Parathyroid adenoma (tissue), 2 donors: ENCODE measurements around the gene ADPRHL1.
A peak's percentile ranks its signal among the peaks of the same experiment; 100 is the strongest.

ENCODE experiments used
- H2AFZ ChIP-seq: fragments of 300-600 bp; sonication (generic); one replicate; pipeline ENCODE4 v1.7.0; 2017; ENCODE audit warnings: antibody characterized with exemption, mild to moderate bottlenecking
- H3K27ac ChIP-seq: fragments of 300-600 bp; sonication (generic); one replicate; pipeline ENCODE4 v1.7.0; 2017
- H3K27me3 ChIP-seq: fragments of 300-600 bp; sonication (generic); one replicate; pipeline ENCODE4 v1.7.0; 2017; ENCODE audit warnings: low read length; ENCODE audit not compliant: control insufficient read depth, insufficient read depth
- H3K36me3 ChIP-seq: fragments of 300-600 bp; sonication (generic); one replicate; pipeline ENCODE4 v1.7.0; 2017; ENCODE audit warnings: low read length; ENCODE audit not compliant: control insufficient read depth, insufficient read depth
- H3K4me1 ChIP-seq: fragments of 300-600 bp; sonication (generic); one replicate; pipeline ENCODE4 v1.7.0; 2017; ENCODE audit warnings: control low read depth
- H3K4me2 ChIP-seq: fragments of 300-600 bp; sonication (generic); one replicate; pipeline ENCODE4 v1.7.0; 2017; ENCODE audit warnings: low read length
- H3K4me3 ChIP-seq: fragments of 300-600 bp; sonication (generic); one replicate; pipeline ENCODE4 v1.7.0; 2017; ENCODE audit warnings: low read depth, low read length
- H3K79me2 ChIP-seq: fragments of 300-600 bp; sonication (generic); one replicate; pipeline ENCODE4 v1.7.0; 2017; ENCODE audit warnings: control low read depth
- H3K9ac ChIP-seq: fragments of 300-600 bp; sonication (generic); one replicate; pipeline ENCODE4 v1.7.0; 2017; ENCODE audit warnings: mild to moderate bottlenecking
- H3K9me3 ChIP-seq: fragments of 300-600 bp; sonication (generic); one replicate; pipeline ENCODE4 v1.7.0; 2017; ENCODE audit warnings: low read length; ENCODE audit not compliant: control insufficient read depth
- CTCF ChIP-seq: fragments of 300-600 bp; sonication (generic); IDR thresholded peaks from one replicate; pipeline ENCODE4 v1.7.0; 2017; ENCODE audit warnings: antibody characterized with exemption, mild to moderate bottlenecking
- donor health status: primary hyperparathyroidism.

Gene ADPRHL1

GRCh38 chr13:113498905-113499304, 45.6 kb upstream of the ADPRHL1 start:
- no peaks in the 10 kb centered on the region for H3K79me2 ChIP-seq
- H3K4me3 ChIP-seq: no peak overlapping the region
- no peak overlapping the region for H2AFZ ChIP-seq
- H3K9me3 ChIP-seq: no peaks in the 10 kb centered on the region
- H3K4me2 ChIP-seq: no peak overlapping the region
- H3K4me1 ChIP-seq: peaks cover 3% of the 10 kb centered on the region
- H3K27me3 ChIP-seq: no peaks in the 10 kb centered on the region
- no peaks in the 10 kb centered on the region for H3K36me3 ChIP-seq
- no peak overlapping the region for H3K9ac ChIP-seq
- no peak overlapping the region for H3K27ac ChIP-seq
- no peak for TF ChIP-seq CTCF

- Histone ChIP-seq H3K27me3 (no peaks in the 10 kb centered on the region), H2AFZ (no peak overlapping the region), H3K79me2 (no peaks in the 10 kb centered on the region), H3K4me1 (peaks cover 3% of the 10 kb centered on the region), H3K4me3 (no peak overlapping the region), H3K9me3 (no peaks in the 10 kb centered on the region), H3K9ac (no peak overlapping the region), H3K36me3 (no peaks in the 10 kb centered on the region), H3K4me2 (no peak overlapping the region), H3K27ac (no peak overlapping the region)
- no peak for TF ChIP-seq CTCF
Observed at GRCh38 chr13:113497217-113497616, 43.9 kb upstream of the ADPRHL1 start.

GRCh38 chr13:113495494-113496210, 42.4 kb upstream of the ADPRHL1 start:
- H3K79me2 ChIP-seq: peaks cover 2% of the 10 kb centered on the region
- H3K27ac ChIP-seq: peak overlapping the region; percentile 32
- H3K9me3 ChIP-seq: no peaks in the 10 kb centered on the region
- H3K4me3 ChIP-seq: no peak overlapping the region
- no peak for TF ChIP-seq CTCF
- peaks cover 6% of the 10 kb centered on the region for H3K4me1 ChIP-seq
- no peak overlapping the region for H3K4me2 ChIP-seq
- no peaks in the 10 kb centered on the region for H3K27me3 ChIP-seq
- peak overlapping the region; percentile 48 for H2AFZ ChIP-seq
- H3K36me3 ChIP-seq: no peaks in the 10 kb centered on the region
- no peak overlapping the region for H3K9ac ChIP-seq

GRCh38 chr13:113493315-113493951, 40.1 kb upstream of the ADPRHL1 start:
- no peaks in the 10 kb centered on the region for H3K9me3 ChIP-seq
- no peaks in the 10 kb centered on the region for H3K36me3 ChIP-seq
- H3K4me1 ChIP-seq: peaks cover 6% of the 10 kb centered on the region
- H3K4me2 ChIP-seq: no peak overlapping the region
- H2AFZ ChIP-seq: no peak overlapping the region
- H3K27me3 ChIP-seq: no peaks in the 10 kb centered on the region
- H3K79me2 ChIP-seq: peaks cover 5% of the 10 kb centered on the region
- no peak overlapping the region for H3K4me3 ChIP-seq
- no peak for TF ChIP-seq CTCF
- no peak overlapping the region for H3K9ac ChIP-seq
- no peak overlapping the region for H3K27ac ChIP-seq
